GM13977 (cell line): Measurements from ENCODE around the gene MRPL58.
A peak's percentile ranks its signal among the peaks of the same experiment; 100 is the strongest.

ENCODE experiments used
- DNase-seq: peaks from one replicate; pipeline ENCODE4 v3.0.0; 2012; ENCODE audit warnings: low spot score
- in situ Hi-C: fragments of 300-500 bp; cut with MboI; formaldehyde crosslinking; loops from one replicate; pipeline ENCODE4 v1.12.0; 2022; ENCODE audit warnings: low sequenced_read_pairs, low pct_unique_long_range_greater_than_20kb, mixed read lengths, inconsistent platforms; ENCODE audit not compliant: unreplicated experiment
- TF ChIP-seq, protein P1 (sequence below): IDR thresholded peaks from 2 replicates; pipeline ENCODE4 v1.5.1; 2012; ENCODE audit warnings: mild to moderate bottlenecking, control low read depth; ENCODE audit not compliant: insufficient read depth; ENCODE audit errors: extremely low read depth, missing control alignments

The MRPL58 gene

DNA sequence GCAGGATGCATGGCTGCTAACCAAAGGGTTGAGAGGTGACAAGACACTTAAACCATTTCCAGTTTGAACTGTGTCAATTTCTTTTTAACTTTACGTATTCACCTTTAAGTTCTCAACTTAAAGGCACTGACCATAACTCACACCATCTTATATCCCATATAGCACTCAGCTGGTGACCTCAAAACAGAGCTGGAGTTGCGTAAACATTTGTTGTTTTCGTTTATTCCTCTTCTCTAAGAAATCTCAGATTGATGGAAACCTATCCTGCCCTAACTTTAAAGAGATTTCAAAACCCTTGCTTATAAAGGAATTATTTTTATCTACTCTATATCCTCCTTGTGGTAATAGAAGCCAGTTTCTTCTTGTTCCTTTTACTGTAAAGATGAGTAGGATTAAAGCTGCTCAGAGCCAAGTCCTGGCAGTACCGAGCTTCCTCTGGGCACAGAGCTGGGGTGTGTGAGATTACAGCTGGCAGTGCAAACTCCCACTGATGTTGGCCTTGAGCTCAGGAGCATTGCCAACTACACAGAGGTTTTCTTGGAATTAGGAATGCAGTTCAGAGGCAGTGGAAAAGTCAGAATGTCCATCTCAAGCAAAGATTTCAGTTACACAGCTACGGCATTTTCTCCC lies 35.9 kb downstream of the MRPL58 start:
- DNase-seq = no peak
- in situ Hi-C loops = no loop called here
- TF ChIP-seq, protein P1, sequence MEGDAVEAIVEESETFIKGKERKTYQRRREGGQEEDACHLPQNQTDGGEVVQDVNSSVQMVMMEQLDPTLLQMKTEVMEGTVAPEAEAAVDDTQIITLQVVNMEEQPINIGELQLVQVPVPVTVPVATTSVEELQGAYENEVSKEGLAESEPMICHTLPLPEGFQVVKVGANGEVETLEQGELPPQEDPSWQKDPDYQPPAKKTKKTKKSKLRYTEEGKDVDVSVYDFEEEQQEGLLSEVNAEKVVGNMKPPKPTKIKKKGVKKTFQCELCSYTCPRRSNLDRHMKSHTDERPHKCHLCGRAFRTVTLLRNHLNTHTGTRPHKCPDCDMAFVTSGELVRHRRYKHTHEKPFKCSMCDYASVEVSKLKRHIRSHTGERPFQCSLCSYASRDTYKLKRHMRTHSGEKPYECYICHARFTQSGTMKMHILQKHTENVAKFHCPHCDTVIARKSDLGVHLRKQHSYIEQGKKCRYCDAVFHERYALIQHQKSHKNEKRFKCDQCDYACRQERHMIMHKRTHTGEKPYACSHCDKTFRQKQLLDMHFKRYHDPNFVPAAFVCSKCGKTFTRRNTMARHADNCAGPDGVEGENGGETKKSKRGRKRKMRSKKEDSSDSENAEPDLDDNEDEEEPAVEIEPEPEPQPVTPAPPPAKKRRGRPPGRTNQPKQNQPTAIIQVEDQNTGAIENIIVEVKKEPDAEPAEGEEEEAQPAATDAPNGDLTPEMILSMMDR = no peak

- DNase-seq = no peak
- in situ Hi-C loops = no loop called here
- TF ChIP-seq, protein P1 = no peak
Observed at GRCh38 chr17:75049057-75049456, 36.6 kb downstream of the MRPL58 start.

DNA sequence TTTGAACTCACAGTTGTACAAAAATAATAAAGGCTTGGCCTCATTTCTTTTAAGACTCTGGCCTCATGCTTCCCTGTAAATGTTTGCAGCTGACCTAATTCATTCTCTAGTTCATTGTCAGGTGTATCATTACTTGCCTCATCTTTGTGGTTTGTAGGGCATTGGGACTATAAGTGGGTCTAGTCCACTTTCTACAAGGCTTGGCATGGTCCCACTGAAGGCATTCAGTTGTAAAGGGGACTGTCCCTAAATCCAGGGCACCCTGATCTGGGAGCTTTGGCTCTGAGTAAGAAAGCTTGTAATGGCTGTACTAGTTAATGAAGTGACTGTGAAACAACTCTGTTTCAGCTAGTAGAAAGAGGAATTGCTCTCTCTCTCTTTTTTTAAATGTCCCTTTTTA lies 37.2 kb downstream of the MRPL58 start:
- in situ Hi-C loops = no loop called here
- TF ChIP-seq, protein P1 = no peak
- DNase-seq = no peak

DNA sequence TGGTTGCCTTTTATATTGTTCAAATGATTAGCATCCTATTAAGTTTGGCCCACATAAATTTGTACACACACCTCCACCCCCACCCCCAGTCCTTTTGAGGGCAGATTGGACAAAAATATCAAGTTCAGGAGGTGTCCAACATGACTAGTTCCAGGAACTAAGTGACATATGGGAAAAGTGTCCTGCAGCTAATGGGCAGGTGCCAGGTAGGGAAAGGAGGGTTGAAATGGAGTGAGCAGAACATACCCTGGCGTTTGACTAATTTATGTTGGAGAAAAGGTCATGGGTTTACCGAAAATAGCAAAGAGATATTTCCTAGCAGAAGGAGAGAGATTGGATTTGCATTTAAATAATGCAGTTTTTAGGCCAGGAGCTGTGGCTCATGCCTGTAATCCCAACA lies 39.5 kb downstream of the MRPL58 start:
- DNase-seq = no peak
- TF ChIP-seq, protein P1 = no peak
- in situ Hi-C loops = no loop called here

DNA sequence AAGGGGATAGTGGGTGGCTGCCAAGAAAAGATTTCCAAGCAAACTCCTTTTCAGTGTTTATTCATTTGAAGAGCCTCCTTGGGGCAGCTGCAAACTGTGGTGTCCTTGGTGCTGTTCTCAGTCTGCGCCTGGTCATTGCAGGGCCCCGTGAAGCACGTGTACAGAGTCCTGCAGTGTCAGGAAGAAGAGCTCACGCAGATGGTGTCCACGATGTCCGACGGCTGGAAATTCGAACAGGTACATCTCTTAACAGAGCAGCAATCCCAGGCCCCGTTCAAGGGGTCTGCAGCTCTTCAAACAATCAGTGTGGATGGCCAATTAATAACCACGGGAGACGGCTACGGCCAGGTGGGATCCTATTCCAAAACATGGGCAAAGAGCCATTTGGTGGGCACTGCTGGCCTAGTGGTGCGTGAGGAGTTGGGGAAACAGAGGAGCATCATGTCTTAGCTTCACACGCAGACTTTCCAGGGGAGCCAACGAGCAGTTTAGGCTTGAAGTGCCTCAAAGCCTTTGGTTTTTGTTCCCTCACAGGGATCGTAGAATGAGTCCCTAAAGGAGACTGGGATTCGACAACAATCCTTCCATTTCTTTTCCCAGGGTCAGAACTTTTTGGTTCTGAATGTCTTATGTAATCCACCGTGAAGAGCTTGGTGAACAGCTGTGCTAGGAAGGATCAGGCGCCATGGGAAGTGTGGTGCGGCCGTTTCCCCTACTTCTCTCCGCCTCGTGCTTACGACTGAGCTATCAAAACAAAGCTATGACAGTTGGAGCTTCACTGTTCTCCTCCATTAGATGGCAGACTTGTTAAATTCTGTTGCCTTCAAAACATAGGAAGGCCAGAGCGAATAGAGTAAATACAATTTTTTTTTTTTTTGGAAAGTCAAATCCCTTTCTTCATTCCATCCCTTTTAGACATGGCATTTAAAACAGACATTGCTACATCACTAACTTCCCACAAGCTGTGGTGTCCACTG lies 47.2 kb downstream of the MRPL58 start:
- no peak for DNase-seq

GRCh38 chr17:75060434-75061054 lies 48.1 kb downstream of the MRPL58 start:
- no peak for DNase-seq
- in situ Hi-C loops = no loop called here
- TF ChIP-seq, protein P1 = no peak

More for the DNA sequence above, 47.2 kb downstream of the MRPL58 start:
- TF ChIP-seq, protein P1 = peak; percentile 43
- in situ Hi-C loops = no loop called here
